ENCODE data around the gene IFT27.
"Not testable (repeated sequence)": the region's sequence is repeated elsewhere in the genome, so short reads cannot be mapped to it uniquely, and the experiment has no call there.

IFT27 gene

DNA sequence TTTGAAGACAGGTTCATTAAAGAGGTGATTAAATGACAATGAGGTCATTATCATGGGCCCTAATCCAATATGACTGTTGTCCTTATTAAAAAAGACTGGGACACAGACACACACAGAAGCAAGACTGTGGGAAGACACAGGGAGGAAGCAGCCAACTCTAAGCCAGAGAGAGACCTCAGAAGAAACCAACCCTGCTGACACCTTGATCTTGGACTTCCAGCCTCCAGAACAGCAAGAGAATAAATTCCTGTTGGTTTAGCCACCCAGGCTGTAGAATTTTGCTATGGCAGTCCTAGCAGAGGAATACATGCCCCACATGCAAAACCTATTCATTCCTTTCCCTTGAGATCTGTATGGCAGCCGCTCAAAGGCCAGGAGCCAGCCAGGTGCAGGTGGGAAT lies 36.7 kb downstream of the IFT27 start:
- no peak overlapping the region for H3K4me3 Mint-ChIP-seq
- peaks cover 37% of the 10 kb centered on the region for H3K27me3 Mint-ChIP-seq
- H3K9me3 Mint-ChIP-seq: no peaks in the 10 kb centered on the region
- no peaks in the 10 kb centered on the region for H3K36me3 Mint-ChIP-seq
- H3K4me1 Mint-ChIP-seq: no peaks in the 10 kb centered on the region
- no peak overlapping the region for H3K27ac Mint-ChIP-seq
- no peak for DNase-seq
- CTCF ChIA-PET: no interaction called here

DNA sequence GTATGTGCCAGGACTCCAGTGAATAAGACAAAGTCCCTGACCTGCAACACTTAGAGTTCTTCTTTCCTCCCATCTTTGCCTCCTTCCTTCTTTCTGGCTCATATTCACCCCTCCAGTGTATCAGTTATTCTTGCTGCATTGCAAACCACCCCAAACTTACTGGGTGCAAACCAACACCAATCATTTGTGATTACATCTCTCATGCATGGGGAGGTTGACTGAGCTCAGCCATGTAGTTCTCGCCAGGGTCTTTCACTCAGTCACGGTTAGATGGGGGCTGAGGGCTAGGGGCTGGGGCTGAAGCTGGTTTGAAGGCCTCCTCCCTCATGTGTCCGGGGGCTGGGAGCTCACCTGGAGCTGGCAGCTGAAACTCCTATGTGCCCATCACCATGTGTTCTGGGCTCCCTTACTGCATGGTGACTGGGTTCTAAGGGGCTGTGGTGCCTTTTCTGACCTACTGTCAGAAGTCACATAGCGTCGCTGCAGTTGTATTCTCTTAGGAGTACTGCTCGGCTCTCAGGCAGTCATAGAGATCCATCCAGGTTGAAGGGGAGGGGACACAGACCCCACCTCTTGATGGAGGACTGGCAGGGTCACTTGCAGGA lies 37.4 kb downstream of the IFT27 start:
- H3K4me1 Mint-ChIP-seq: no peaks in the 10 kb centered on the region
- H3K9me3 Mint-ChIP-seq: no peaks in the 10 kb centered on the region
- H3K27ac Mint-ChIP-seq: no peak overlapping the region
- no peaks in the 10 kb centered on the region for H3K36me3 Mint-ChIP-seq
- peaks cover 43% of the 10 kb centered on the region for H3K27me3 Mint-ChIP-seq
- CTCF ChIA-PET: no interaction called here
- DNase-seq: no peak
- H3K4me3 Mint-ChIP-seq: no peak overlapping the region

DNA sequence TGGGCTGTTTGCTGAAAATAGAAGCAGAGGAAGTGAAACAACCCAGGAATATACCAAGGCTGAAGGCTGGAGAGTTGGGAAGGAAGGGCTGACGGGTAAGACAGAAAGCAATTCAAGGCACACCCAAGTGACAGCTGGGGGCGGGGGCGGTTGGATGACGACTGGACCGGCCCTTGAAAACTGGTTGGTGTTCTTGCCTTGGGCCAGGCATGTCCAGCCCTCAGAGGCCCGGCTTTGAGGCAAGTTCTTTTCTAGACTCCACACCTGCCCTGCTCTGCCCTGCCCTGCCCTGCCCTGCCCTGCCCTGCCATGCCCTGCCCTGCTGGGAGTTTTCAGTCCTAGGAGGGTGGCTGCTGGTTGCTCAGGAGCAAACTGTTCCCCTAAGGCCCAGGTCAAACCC lies 38.1 kb downstream of the IFT27 start:
- CTCF ChIA-PET: no interaction called here
- no peaks in the 10 kb centered on the region for H3K36me3 Mint-ChIP-seq

DNA sequence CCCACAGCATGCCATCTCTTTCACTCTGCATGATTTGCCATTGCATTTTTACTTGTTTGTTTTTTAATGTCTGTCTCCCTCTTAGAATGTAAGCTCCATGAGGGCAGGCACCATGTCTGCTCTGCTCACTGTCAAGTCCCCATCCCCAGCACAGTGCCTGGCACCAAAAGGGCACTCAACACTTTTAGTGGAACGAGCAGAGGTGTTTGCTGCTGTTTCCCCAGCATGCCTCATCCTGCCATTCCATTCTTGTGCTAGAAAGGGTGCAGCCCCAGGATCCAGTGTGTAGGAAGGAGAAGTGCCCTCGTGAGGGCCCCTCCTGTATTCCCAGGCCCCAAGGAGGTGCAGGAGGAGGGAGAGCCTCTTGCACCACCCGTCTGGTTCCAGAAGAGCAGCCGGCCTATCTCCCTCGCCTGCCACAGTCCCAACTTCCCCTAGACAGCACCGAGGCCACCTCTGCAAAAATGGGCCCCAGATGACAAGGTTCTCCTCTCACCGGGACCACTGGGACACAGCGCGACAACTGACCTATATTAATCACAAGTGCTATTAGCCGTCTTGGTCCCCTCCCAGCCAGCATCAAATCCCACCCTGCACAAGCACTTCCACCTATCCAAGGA lies 39.1 kb downstream of the IFT27 start:
- Mint-ChIP-seq H3K27ac (no peak overlapping the region), H3K36me3 (no peaks in the 10 kb centered on the region), H3K4me3 (no peak overlapping the region), H3K4me1 (no peaks in the 10 kb centered on the region), H3K9me3 (no peaks in the 10 kb centered on the region), H3K27me3 (peaks cover 60% of the 10 kb centered on the region)
- DNase-seq: no peak
- CTCF ChIA-PET: no interaction called here

More for the DNA sequence above, 38.1 kb downstream of the IFT27 start:
- no peak overlapping the region for H3K27ac Mint-ChIP-seq
- no peaks in the 10 kb centered on the region for H3K9me3 Mint-ChIP-seq
- no peak overlapping the region for H3K4me3 Mint-ChIP-seq
- no peaks in the 10 kb centered on the region for H3K4me1 Mint-ChIP-seq
- no peak for DNase-seq
- peaks cover 50% of the 10 kb centered on the region for H3K27me3 Mint-ChIP-seq

DNA sequence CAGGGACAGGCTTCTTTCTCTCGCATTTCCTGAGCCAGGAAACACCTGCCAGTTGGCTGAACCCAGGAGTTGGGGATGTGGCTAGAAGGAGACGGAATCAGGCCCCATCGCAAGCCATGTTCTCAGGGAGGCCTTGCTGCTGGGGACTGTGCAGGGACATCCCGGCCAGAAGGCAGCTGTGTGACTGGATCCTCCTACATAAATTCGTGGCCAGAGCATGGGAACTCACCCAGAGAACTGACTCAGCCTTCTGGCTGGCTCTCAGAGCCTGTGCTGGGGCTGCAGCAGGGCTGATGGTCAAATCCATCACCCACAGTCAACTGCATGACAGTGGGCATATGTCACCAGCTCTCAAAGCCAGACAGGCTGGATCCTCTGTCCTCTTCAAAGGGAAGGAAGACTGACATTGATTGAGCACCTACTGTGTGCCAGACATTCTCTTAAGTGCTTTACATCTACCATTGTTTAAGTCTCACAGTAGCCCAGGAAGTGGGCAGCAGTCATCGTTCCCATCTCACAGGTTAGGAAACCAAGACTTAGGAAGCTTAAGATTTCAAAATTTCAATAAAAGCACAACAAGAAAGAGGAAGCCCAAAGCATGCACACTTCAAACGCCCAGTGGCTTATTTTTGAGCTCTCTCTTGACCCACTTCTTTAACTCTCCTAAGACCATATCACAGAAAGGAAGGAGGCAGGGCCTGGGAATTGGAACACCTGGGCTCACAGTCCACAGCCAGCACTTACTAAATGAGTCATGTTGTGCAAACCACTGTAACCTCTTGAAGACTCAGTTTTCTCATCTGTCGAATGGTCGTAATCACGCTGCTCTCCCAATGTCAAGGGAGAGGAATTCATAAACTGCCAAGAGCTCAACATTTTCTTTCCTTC lies 41.5 kb downstream of the IFT27 start:
- Mint-ChIP-seq H3K4me1 (no peaks in the 10 kb centered on the region), H3K27ac (no peak overlapping the region), H3K9me3 (no peaks in the 10 kb centered on the region), H3K36me3 (no peaks in the 10 kb centered on the region), H3K27me3 (peaks cover 62% of the 10 kb centered on the region), H3K4me3 (no peak overlapping the region)
- CTCF ChIA-PET: no interaction called here
- DNase-seq: no peak

DNA sequence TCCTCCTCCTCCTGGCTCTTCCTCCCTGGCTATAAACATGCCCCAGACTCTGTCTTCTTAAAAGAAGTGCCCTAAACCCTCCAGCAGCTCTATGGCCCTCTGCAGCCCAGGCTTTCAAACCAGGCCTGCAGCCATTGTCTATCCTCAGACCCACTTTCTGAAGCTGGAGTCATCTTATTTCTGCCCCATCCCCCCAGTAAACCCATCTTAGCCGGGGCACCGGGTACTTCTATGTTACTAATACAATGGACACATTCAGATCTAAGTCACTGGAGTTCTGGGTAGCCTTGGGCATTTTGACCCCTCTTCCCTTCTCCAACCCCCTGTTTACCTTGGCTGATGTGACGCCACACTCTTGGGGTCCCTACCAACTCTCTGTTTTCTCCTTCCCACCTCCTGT lies 42.6 kb downstream of the IFT27 start:
- DNase-seq: no peak

DNA sequence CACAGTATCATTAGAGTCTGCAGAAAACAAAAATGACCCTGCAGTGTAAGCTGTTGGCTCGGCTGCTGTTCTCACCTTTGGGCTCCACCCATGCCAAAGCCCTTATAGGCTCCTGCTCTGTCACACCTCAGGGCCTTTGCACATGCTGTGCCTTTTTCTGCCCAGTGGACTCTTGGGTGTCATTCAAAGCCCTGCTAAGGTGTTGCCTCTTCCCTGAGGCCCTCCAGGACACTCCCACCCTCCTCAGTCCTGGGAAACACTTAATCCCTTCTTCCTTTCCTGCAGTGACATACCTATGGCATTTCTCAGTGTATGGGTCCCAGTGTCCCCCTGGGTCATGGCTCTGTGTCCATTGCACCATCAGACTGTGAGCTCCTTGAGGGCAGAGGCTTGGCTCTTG lies 43.3 kb downstream of the IFT27 start:
- no peak for DNase-seq
- H3K9me3 Mint-ChIP-seq: no peaks in the 10 kb centered on the region
- H3K27ac Mint-ChIP-seq: no peak overlapping the region
- H3K36me3 Mint-ChIP-seq: no peaks in the 10 kb centered on the region
- H3K4me1 Mint-ChIP-seq: no peaks in the 10 kb centered on the region
- no peak overlapping the region for H3K4me3 Mint-ChIP-seq
- peaks cover 56% of the 10 kb centered on the region for H3K27me3 Mint-ChIP-seq
- CTCF ChIA-PET: no interaction called here

More for the DNA sequence above, 42.6 kb downstream of the IFT27 start:
- H3K4me3 Mint-ChIP-seq: no peak overlapping the region
- no peak overlapping the region for H3K27ac Mint-ChIP-seq
- CTCF ChIA-PET: no interaction called here
- H3K36me3 Mint-ChIP-seq: no peaks in the 10 kb centered on the region
- H3K4me1 Mint-ChIP-seq: no peaks in the 10 kb centered on the region
- H3K27me3 Mint-ChIP-seq: peaks cover 62% of the 10 kb centered on the region
- no peaks in the 10 kb centered on the region for H3K9me3 Mint-ChIP-seq

DNA sequence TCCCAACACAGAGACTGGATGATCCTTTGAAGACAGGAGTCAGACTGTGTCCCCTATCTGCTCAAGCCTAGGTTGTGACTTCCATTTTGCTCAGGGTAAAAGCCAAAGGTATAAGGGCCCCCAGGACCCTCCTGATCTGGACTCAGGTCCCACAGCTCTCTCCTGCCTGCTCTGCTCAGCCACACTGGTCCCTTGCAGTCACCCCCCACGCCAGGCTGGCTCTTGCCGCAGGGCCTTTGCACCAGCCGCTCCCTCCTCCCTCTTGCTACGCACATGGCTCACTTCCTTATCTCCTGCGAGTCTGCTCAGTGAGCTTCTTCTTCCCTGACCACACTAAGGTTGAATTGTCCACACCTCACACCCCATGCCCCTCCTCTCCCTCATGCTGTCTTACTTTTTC lies 44.0 kb downstream of the IFT27 start:
- CTCF ChIA-PET: no interaction called here
- Mint-ChIP-seq H3K27me3 (peaks cover 53% of the 10 kb centered on the region), H3K27ac (no peak overlapping the region), H3K9me3 (no peaks in the 10 kb centered on the region), H3K4me1 (no peaks in the 10 kb centered on the region), H3K4me3 (no peak overlapping the region), H3K36me3 (no peaks in the 10 kb centered on the region)
- no peak for DNase-seq

DNA sequence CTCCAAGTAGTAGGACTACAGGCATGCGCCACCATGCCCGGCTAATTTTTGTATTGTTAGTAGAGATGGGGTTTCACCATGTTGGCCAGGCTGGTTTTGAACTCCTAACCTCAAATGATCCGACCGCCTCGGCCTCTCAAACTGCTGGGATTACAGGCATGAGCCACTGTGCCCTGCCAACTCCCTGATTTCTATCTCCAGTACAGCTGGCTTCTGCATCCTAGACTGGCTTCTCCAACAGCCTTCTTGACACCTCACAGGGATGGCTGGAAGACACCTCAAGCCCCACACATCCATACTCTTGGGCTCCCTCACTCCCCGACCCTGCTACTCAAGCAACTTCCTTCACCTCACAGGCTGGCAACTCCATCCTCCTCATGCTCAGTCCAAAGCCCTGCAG lies 44.6 kb downstream of the IFT27 start:
- CTCF ChIA-PET, H3K9me3 Mint-ChIP-seq, H3K4me1 Mint-ChIP-seq, H3K27ac Mint-ChIP-seq, H3K36me3 Mint-ChIP-seq, DNase-seq, H3K4me3 Mint-ChIP-seq: not testable (repeated sequence)
- H3K27me3 Mint-ChIP-seq: peaks cover 52% of the 10 kb centered on the region

DNA sequence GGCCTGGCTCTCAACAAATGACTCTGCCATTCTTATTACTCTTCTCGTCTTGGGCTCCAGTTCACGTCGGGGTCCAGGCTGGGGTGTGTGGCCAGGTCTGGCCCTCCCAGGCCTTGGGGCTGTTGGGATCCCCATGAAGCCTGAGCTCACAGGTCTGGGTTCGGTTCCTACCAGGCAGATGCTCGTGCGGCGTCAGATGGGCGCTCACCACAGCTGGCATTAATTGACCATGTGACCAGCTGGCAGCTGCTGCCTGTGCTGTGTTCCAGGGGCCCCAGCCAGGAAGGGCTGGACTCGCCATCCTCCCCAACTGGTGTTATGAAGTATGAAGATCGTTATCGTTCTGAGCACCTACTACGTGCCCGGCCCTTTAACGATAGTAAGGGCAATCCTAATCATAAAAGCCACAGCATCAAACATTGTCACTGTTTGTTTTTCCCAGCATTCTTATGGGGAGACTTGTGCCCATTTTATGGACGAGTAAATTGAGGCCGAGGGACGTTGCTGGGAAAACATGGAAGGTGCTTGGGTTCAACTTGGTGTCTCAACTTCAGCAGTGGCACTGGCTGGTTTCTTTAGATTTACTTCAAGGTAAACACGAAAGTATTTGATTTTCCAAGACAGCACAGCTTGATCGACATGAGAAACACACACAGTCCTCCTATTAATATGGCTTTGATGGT lies 45.6 kb downstream of the IFT27 start:
- Mint-ChIP-seq H3K27ac (no peak overlapping the region), H3K4me1 (no peaks in the 10 kb centered on the region), H3K4me3 (no peak overlapping the region), H3K9me3 (no peaks in the 10 kb centered on the region), H3K27me3 (peaks cover 49% of the 10 kb centered on the region), H3K36me3 (no peaks in the 10 kb centered on the region)
- CTCF ChIA-PET: no interaction called here
- DNase-seq: no peak

DNA sequence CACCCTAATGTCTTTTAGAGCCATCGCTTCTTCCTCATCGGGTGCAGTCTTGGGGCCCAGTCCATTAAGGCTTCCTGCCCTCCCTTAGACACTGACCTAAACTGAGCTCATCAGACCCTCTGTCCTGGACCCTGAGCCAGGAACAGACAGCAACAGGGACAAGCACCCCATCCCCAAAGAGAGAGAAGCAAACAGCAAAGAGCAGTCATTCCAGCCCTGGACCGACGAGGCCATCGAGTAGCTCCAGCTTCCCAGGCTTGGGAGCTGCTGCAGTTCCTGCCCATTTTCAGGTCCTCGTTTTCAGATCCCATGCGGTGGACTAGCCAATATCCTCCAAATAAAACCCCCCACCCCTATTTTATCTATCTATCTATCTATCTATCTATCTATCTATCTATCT lies 46.6 kb downstream of the IFT27 start:
- no peaks in the 10 kb centered on the region for H3K4me1 Mint-ChIP-seq
- no peaks in the 10 kb centered on the region for H3K36me3 Mint-ChIP-seq
- no peaks in the 10 kb centered on the region for H3K9me3 Mint-ChIP-seq
- H3K27me3 Mint-ChIP-seq: peaks cover 48% of the 10 kb centered on the region
- CTCF ChIA-PET: interaction anchor here (0.5 kb wide), 1 partner anchor 37 kb away, joined by 4 read pairs; no protein-coding TSS in a partner anchor
- H3K27ac Mint-ChIP-seq: no peak overlapping the region
- no peak for DNase-seq
- no peak overlapping the region for H3K4me3 Mint-ChIP-seq

DNA sequence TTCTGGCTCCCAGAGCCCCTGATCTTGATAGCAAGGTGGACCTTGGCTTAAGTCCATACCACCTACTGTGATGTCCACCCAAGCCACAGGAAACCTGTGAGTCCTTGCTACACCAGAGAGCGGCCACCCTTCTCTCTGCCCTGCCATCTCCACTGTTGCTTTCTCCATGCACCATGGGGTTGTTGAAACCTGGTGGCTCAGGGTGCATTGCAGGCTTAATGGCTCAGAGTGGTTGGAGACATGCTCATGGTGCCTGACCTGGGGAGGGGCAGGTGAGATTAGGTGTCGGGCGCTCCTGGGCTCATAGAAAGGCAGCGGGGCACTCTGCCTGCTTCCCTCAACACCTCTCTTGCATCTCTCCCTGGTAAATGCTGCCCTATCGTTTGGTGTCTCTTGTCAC lies 47.4 kb downstream of the IFT27 start:
- no peak for DNase-seq
- peaks cover 39% of the 10 kb centered on the region for H3K27me3 Mint-ChIP-seq
- no peak overlapping the region for H3K4me3 Mint-ChIP-seq
- CTCF ChIA-PET: no interaction called here
- no peak overlapping the region for H3K27ac Mint-ChIP-seq
- H3K9me3 Mint-ChIP-seq: no peaks in the 10 kb centered on the region
- H3K36me3 Mint-ChIP-seq: no peaks in the 10 kb centered on the region
- no peaks in the 10 kb centered on the region for H3K4me1 Mint-ChIP-seq

DNA sequence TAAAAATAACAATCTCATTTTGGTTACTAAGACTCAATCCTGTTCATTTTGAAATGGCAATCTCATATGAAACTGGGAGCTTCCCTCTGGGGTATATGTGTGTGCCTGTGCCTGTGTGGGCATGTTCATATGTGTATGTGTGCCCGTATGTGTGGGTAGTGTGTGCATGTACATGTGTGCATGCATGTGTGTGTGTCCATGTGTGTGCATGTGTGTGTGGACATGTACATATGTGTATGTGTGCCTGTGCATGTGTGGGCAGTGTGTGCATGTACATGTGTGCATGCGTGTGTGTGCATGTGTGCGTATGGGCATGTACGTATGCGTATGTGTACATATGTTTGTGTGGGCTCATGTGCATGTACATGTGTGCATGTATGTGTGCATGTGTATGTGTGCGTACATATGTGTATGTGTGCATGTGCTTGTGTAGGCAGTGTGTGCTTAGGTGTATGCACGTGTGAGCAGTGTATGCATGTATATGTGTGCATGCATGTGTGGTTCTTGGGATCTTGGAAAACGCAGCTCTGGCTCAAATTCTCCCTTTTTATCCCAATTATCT lies 47.9 kb downstream of the IFT27 start:
- Mint-ChIP-seq H3K9me3 (no peaks in the 10 kb centered on the region), H3K27me3 (peaks cover 37% of the 10 kb centered on the region), H3K4me1 (no peaks in the 10 kb centered on the region), H3K36me3 (no peaks in the 10 kb centered on the region), H3K27ac (no peak overlapping the region), H3K4me3 (no peak overlapping the region)
- DNase-seq: no peak
- CTCF ChIA-PET: no interaction called here

DNA sequence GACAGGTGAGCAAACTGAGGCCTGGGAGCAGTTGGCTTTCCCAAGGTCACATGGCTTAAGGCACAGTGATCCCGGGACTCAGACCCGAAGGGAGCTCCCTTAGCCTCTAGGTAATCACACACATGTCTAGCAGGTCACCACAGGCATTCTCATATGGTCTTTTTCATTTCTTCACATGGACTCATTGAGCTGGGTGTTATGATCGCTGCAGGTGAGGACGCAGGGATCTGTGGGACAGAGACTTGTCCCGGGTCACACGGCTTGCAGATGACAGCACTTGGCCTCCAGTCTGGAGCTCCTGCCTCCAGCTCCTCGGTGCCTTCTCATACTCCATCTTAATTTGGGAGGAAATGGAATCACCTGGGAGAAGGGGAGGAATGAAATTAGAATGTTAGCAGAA lies 48.8 kb downstream of the IFT27 start:
- Mint-ChIP-seq H3K27me3 (peaks cover 34% of the 10 kb centered on the region), H3K4me1 (no peaks in the 10 kb centered on the region), H3K9me3 (no peaks in the 10 kb centered on the region), H3K4me3 (no peak overlapping the region), H3K27ac (no peak overlapping the region), H3K36me3 (no peaks in the 10 kb centered on the region)
- CTCF ChIA-PET: no interaction called here
- DNase-seq: no peak
